HG02884 (cell line): ENCODE results near the gene FUT8.
"Not testable (repeated sequence)": the region's sequence is repeated elsewhere in the genome, so short reads cannot be mapped to it uniquely, and the experiment has no call there.

ENCODE experiments used
- ATAC-seq: cut with Tn5 transposase; IDR thresholded peaks from one replicate; pipeline ENCODE4 v1.9.1; 2021; ENCODE audit warnings: mild to moderate bottlenecking, moderate library complexity; ENCODE audit not compliant: unreplicated experiment

FUT8 gene

DNA sequence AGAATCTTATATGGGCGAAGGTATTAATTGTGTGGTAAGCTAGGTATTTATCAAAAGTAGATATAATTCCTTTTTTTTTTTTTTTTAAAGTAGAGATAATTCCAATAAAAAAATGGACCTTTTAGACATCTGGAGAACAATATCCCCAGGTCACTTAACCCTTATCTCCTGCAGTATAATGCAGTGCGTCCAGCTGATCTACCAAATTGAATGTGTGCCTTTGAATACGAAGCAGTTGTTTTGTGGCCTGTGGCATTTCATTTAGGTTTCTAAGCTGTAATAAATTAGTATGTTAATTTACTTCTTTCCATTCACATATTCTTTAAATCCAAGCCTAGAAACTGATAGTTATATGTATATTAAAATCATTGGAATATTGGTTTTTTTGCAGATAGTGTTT is 3.1 kb downstream of the FUT8 start:
- no peak for ATAC-seq

DNA sequence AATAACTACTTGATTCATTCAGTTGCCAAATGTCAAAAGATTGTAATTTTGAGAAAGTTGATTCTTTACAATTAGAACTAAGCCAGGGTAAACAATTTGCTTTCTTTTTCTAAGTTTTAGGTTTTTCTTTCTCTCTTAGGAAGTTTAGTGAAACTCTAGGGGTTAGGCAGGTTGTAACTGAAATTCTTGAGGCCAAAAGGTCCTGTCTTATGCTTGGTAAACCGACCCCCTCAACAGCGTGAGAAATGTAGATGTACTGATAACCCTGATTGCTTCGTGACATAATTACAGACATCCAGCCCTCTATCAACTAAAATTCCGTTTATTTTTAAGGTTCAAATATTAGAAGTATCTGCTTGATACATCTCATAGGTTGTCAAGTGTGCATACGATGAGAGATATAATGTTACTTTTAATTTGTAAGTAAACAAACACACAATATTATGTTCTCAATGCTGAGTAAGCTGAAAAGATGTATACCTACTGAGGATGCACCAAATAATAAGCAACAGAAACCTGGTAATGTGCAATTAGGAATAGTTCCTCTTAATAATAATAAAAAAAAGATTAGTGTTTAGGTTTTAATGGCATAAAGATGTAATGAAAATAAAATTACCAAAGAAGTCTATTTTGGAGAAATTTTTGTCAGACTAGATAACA is 7.2 kb downstream of the FUT8 start:
- no peak for ATAC-seq

DNA sequence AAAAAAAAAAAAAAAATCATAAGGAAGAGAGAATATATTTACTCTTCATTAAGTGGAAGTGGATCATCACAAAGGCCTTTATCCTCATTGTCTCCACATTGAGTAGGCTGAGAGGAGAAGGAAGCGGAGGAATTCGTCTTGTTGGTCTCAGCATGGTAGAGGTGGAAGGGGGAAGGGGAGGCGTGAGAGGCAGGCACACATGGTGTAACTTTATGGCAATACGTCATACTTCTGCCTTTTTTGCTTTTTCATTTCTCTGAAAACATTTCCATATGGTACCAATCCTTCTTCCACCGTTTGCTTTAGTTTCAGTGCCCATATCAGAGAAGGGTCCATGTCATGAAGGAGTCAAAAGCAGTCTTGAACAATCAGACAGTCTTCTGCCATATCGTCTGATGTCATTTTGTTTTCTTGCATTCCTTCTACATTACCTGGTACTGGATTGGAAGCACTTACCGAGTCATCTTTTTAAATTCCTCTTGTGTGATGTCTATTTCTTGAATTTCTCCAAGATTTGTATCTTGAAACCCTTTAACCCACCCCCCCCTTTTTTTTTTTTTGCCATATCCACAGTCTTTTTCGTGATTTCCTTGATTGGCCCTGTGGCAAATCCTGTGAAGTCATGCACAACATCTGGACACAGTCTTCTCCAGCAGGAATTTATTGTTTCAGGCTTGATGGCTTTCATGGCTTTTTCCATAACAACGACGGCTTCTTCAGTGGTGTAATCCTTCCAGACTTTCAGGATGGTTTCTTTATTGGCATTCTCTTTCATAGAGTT is 8.9 kb downstream of the FUT8 start:
- no peak for ATAC-seq

DNA sequence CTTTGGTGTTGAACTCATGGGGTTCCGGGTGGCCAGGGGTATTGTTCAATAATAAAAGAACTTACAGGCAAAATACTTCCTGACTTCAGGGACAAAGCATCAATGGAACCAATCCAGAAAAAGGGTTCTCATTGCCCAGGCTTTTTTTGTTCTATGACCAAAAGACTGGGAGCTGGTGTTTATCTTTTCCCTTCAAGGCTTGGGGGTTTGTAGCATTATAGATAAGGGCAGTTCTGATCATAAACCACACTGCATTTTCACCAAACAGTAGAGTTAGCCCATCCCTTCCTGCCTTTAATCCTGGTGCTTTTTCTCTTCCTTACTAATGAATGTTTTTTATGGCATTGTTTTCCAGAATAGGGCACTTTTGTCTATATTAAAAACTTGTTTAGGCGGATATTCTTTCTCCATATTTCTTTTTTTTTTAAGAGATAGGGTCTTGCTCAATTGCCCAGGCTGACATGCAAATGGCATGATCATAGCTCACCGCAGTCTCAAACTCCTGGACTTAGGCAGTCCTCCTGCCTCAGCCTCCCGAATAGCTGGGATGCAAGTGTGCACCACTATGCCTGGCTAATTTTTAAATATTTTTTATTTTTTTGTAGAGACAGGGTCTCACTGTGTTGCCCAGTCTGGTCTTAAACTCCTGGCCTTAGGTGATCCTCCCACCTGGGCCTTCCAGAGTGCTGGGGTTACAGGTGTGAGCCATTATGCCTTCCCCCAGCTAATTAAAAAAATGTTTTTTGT is 9.7 kb downstream of the FUT8 start:
- ATAC-seq, result no peak

DNA sequence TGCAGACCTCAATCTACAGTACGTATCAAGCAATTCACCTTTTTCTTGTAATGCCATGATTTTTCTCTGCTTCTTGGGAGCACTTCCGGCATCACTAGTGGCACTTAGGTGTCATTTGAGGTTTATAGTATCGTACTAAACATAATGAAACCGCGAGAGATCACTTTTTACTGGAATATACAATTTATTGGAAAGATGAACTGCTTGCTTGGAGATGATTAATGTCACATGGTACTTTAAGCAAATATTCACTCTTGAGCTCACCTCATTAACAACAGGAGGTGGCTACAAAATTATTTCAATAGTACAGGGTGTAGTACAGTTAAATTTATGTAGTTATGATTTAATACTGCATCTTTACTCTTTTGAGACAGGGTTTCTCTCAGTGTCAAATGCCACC is 11.5 kb downstream of the FUT8 start:
- ATAC-seq, result no peak

DNA sequence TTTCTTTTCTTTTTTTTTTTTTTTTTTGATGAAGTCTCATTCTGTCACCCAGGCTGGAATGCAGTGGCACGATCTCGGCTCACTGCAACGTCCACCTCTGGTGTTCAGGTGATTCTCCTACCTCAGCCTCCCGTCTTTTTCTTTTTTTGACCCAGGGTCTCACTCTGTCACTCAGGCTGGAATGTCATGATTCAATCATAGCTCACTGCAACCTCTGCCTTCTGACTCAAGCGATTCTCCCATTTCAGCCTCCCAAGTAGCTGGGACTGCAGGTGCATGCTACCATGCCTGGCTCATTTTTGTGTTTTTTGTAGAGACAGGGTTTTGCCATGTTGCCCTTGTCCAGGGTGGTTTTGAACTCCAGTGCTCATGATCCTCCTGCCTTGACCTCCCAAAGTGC is 12.0 kb downstream of the FUT8 start:
- ATAC-seq, result no peak

DNA sequence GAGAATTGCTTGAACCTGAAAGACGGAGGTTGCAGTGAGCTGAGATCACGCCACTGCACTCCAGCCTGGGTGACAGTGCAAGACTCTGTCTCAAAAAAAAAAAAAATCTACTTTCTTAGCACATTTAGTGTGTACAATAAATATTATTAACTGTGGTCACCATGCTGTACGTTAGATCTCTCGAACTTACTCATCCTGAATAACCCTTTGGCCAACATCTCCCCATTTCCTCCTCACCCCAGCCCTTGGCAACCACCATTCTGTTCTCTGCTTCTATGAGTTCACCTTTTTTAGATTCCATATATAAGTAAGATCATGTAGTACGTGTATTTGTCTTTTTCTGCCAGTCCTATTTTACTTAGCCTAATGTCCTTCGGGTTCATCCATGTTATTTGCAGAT is 13.4 kb downstream of the FUT8 start:
- no peak for ATAC-seq

DNA sequence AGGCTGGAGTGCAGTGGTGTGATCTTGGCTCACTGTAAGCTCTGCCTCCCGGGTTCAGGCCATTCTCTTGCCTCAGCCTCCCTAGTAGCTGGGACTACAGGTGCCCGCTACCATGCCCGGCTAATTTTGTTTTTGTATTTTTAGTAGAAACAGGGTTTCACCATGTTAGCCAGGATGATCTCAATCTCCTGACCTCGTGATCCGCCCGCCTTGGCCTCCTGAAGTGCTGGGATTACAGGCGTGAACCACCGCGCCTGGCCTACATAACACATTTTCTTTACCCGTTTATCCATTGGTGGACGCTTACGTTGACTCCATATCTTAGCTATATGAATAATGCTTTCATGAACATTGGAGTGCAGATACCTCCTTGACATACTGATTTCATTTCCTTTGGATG is 14.4 kb downstream of the FUT8 start:
- not testable (repeated sequence) for ATAC-seq

DNA sequence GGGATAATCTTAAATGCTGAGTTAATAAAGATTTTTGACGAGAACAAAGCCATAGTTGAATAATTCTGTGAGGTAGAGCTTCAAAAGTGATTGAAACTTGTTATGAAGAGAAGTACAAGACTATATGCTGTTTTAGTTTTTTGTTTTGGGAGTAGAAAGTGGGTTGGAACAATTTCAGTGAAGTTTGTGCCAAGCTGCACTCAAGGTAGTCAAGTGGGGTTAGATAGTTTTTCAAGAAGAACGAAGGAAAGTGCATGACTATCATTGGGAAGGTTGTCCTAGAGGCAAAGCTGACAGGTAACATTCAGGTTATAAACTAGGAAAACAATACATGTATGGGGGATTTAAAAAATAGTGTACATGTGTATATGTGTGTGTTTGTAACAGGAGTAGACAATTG is 16.2 kb downstream of the FUT8 start:
- no peak for ATAC-seq

DNA sequence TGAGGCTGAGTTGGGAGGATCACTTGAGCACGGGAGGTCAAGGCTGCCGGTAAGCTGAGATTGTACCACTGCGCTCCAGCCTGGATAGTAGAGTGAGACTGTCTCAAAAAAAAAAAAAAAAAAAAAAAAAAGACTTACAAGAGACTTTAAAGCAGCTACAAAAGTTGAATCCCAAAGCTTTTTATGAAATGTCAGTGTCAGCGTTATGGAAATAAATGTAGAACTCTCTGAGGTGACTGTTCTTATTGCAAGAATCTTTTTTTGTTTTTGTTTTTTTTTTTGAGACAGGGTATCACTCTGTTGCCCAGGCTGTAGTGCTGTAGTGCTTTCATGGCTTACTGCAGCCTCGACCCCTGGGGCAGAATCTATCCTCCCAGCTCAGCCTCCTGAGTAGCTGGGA is 17.2 kb downstream of the FUT8 start:
- ATAC-seq, result no peak

DNA sequence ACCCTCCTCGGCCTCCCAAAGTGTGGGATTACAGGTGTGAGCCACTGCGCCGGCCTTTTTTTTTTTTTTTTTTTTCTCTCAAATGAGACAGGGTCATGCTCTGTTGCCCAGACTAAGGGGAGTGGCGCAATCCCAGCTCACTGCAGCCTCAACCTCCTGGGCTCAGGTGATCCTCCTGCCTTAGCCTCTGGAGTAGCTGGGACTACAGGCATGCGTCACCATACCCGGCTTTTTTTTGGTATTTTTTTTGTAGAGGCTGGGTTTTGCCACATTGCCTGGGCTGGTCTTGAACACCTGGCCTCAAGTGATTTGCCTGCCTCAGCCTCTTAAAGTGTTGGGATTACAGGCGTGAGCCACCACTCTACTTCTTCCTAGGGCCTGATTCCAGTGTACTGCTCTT is 18.7 kb downstream of the FUT8 start:
- ATAC-seq, result no peak

DNA sequence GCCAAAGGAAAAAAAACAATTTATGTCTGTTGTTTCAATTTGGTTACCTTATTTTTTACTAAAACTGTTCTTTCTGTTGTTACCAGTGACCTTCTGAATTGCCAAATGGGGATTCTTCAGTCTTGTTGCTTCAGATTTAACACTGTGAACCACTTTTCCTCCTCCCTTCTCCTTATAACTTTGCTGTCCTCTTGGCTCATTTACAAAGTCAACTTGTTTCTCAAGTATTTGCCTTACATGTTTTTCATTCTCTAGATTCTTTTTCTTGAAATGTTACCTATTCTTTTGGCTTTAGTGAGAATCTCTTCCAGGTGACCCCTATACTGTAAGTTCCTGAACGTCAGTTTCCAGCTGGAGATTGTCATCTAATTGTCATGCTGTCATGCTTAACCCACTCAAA is 19.4 kb downstream of the FUT8 start:
- no peak for ATAC-seq

DNA sequence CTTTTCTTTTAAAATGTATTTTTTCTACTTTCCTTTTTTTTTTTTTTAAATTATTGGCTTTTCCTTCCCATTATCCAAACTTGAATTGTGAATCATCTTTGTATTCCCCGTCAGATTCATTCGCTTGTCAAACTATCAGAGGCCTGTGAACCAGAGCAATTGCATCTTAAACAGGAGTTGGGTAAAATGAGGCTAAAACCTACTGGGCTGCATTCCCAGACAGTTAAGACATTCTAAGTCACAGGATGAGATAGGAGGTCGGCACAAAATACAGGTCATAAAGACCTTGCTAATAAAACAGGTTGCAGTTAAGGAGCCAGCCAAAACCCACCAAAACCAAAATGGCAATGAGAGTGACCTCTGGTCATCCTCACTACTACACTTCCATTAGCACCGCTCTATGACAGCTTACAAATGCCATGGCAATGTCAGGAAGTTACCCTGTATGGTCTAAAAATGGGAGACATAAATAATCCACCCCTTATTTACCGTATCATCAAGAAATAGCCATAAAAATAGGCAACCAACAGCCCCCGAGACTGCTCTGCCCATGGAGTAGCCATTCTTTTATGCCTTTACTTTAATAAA is 19.9 kb downstream of the FUT8 start:
- ATAC-seq, result no peak

DNA sequence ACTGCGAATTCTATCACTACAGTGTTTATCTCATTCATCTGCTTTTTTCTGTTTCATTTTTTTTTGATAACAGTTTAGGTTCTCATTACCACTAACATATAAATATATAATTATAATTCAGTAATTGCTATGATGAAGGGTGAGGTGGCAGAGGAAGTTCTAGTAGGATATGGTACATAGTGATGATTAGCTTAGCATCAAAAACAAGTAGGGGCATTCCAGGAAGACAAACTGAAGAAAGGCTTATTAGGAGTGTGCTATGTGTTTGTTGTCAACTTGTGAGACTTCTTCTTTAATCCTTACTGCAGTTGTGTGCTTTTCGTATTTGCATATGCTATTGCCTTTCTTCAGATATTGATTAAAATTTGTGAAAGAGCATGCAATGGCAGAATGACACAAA is 20.6 kb downstream of the FUT8 start:
- no peak for ATAC-seq

DNA sequence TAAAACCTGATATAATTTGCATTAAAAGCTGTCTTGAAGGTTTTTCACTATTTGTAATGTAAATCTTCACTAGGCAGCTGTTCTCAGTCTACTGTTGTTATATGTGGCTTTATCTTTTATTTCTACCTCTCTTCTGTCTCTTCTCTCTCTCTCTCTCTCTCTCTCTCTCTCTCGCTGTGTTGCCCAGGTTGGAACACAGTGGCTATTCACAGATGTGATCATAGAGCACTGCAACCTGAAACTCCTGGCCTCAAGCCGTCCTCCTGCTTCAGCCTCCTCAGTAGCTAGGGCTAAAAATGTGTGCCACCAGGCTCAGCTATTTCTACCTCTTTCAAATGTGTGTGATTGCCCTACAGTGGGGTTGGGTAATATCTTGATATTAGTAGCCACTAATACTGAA is 21.1 kb downstream of the FUT8 start:
- no peak for ATAC-seq

DNA sequence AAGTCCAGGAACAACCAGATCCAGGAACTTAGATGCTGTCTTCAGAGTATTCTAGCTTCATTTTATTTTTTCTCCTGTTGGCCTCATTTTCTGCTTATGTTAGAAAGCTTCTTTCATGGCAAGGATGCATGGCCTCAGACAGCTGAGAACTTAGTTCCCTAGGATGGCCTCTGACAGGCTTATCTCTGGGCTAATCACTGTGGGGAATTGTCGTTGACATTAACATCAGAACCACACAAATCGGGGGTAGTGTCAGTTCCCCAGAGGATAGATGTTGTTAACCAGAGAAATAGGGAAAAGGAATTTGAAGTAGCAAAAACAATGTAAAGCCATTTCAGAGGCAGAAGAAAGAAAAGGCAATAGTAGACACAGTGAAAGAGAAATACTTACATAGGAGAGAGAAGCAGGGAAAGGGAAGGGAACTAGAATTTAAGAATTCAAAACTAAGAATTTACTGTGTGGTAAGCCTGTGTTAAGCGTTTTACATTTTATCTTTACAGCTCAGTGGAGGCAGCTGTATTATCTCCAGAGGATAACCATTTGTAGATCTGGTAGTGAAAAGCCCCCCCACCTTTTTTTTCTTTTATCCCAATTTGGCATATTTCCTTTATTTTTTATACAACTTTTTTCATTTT is 21.8 kb downstream of the FUT8 start:
- no peak for ATAC-seq

DNA sequence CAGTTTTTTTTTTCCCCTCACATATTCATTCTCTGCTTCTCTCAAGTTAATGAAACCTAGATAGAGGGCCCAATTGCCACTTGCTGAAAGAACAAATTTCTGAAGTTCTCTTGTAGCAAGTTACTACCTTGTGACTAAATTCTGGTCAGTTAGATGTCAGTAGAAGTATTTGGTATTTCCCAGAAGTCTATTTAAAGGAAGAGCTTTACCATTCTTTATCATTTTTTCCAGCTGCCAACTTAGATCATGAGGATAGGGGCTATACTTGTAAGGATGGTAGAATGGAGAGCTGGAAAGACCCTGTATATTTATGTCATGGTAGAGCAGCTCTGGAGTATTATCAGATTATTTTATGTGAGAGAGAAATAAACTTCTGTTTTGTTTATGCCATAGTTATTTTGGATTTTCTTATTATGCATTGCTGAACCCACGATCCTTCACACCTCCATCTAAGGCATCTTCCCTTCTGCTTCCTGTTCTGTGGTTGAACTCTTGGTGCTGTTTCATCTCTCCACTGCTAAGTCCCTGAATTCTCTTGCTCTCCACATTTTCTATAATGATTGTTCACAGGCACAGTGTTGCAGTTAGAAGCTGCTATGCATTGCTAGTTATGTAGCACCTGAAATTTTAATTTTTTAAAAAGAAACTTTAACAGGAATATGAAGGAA is 25.9 kb downstream of the FUT8 start:
- ATAC-seq, result no peak

DNA sequence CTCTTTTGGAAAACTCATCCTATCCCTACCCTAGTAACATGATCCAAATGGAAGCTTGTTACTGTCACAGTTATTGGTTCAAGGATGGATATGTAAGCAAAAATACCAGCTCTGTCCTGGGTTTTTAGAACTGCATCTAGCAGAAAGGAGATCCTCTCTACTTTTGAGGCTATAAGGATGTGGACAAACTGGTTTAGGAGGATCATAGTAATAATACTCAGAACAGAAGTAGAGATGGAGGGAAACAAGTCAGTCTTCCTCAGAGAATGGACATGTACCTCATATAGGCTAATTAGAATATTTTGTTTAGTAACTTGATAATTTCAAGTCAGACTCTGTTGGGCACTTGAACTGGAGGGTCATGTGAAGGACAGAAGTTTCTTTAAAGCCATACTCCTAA is 26.6 kb downstream of the FUT8 start:
- no peak for ATAC-seq

DNA sequence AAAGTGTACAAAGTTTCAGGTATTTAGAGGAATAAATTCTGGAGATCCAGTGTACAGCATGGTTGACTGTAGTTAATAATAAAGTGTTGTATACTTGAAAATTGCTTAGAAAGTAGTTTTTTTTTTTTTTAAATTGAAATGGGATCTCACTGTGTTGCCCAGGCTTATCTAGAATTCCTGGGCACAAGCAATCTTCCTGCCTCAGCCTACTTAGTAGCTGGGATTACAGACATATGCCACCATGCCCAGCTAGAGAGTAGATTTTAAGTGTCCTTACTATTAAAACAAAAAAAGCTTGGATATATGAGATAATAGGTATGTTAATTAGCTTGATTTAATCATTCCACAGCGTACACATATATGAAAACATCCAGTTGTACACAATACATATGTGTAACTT is 27.7 kb downstream of the FUT8 start:
- no peak for ATAC-seq

DNA sequence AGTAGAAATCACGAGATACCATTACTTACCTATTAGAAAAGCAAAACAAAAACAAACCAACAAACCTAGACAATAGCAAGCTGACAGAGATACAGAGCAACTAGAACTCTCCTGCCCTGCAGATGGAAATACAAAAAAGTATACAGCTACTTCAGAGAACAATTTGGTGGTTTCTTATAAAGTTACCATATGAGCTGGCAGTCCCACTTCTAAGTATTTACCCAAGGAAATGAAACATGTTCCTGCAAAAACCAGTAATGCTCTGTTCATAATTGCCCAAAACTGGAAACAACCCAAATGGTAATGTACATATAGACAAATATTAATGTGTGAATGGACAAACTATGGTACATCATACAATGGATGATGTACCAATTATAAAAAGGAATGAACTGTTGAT is 31.7 kb downstream of the FUT8 start:
- no peak for ATAC-seq

DNA sequence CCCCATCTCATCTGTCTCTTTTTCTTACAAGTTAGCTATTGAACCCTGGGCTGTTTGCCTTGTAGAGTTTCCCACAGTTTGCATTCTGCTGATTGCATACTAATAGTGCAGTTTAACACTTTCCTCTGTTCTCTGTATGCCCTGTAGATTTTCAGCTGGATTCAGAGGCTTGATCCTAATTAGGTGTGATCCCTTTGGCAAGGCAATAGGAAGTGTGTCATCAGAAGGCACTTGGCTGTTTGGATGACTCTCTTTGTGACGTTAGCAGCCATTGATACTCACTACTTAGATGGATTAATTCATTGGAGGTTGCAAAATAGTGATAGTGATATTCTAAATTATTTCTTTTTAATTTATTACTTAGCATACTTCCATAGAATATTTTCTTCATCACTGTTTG is 33.6 kb downstream of the FUT8 start:
- ATAC-seq, result no peak
